ENCODE results near the gene KCNF1. TPM values are rescaled to one million over a fixed set of nuclear protein-coding genes. Genes with fewer than 3 reads are reported as not detected.

The KCNF1 gene
- total RNA-seq, 1 experiment from 2014 or later: 1.3 TPM

- no peak overlapping the region for H3K4me3 ChIP-seq (ENCODE audit: low read length)
- TF ChIP-seq EZH2 (IDR thresholded peaks at IDR 0.05; ENCODE audit: low read length, unreplicated experiment): no peak
- TF ChIP-seq CTCF (conservative IDR thresholded peaks at IDR 0.05; ENCODE audit: low read depth, low read length): no peak
- no peak for TF ChIP-seq EZH2phosphoT487 (IDR thresholded peaks at IDR 0.05; ENCODE audit: borderline replicate concordance, low read length)
- DNase-seq: no peak
- H3F3A ChIP-seq (ENCODE audit: low read length, unreplicated experiment): no peaks in the 10 kb centered on the region
- no peaks in the 10 kb centered on the region for H3K27me3 ChIP-seq (ENCODE audit: low read length)
- H3K4me1 ChIP-seq (ENCODE audit: insufficient read depth, low read length): no peaks in the 10 kb centered on the region
- no peaks in the 10 kb centered on the region for H3K36me3 ChIP-seq (ENCODE audit: low read depth, low read length)
- H3K27ac ChIP-seq (ENCODE audit: low read length): no peak overlapping the region
- no peak for ATAC-seq
- POLR2A ChIA-PET (ENCODE audit: unreplicated experiment): no interaction called here
- H3K9me2 ChIP-seq (replicated peaks; ENCODE audit: low read length): no peaks in the 10 kb centered on the region
- no peak overlapping the region for H3K9ac ChIP-seq (ENCODE audit: low read length)
- no peaks in the 10 kb centered on the region for H3K9me3 ChIP-seq (ENCODE audit: low read length)
- H3K79me2 ChIP-seq (ENCODE audit: low read length): no peaks in the 10 kb centered on the region
- no TSS peak for BruUV-seq (replicated peaks)
- H3K4me2 ChIP-seq (ENCODE audit: low read length): no peak overlapping the region
- intact Hi-C loops (cut with micrococcal nuclease): no loop called here
- H4K20me1 ChIP-seq (ENCODE audit: low read length): no peaks in the 10 kb centered on the region
- CTCF ChIA-PET: no interaction called here
- no peak overlapping the region for H2AFZ ChIP-seq (ENCODE audit: low read length)
These were observed 3.5 kb upstream of the KCNF1 start for GRCh38 chr2:10908195-10908594.

GRCh38 chr2:10909050-10909995, 2.4 kb upstream of the KCNF1 start:
- no peak overlapping the region for H3K4me3 ChIP-seq (ENCODE audit: low read length)
- BruUV-seq (replicated peaks): no TSS peak
- H3K36me3 ChIP-seq (ENCODE audit: low read depth, low read length): no peaks in the 10 kb centered on the region
- H3K4me1 ChIP-seq (ENCODE audit: insufficient read depth, low read length): no peaks in the 10 kb centered on the region
- DNase-seq (peak; percentile 28), ATAC-seq (no peak)
- no peak overlapping the region for H2AFZ ChIP-seq (ENCODE audit: low read length)
- intact Hi-C loops (cut with micrococcal nuclease): no loop called here
- no peaks in the 10 kb centered on the region for H3F3A ChIP-seq (ENCODE audit: low read length, unreplicated experiment)
- POLR2A ChIA-PET (ENCODE audit: unreplicated experiment): no interaction called here
- TF ChIP-seq CTCF (conservative IDR thresholded peaks at IDR 0.05; ENCODE audit: low read depth, low read length) (peak; percentile 70), EZH2 (IDR thresholded peaks at IDR 0.05; ENCODE audit: low read length, unreplicated experiment) (no peak)
- no peak overlapping the region for H3K4me2 ChIP-seq (ENCODE audit: low read length)
- H3K9me3 ChIP-seq (ENCODE audit: low read length): no peaks in the 10 kb centered on the region
- no peak overlapping the region for H3K27ac ChIP-seq (ENCODE audit: low read length)
- H3K9me2 ChIP-seq (replicated peaks; ENCODE audit: low read length): no peaks in the 10 kb centered on the region
- H3K9ac ChIP-seq (ENCODE audit: low read length): no peak overlapping the region
- H3K79me2 ChIP-seq (ENCODE audit: low read length): no peaks in the 10 kb centered on the region
- H3K27me3 ChIP-seq (ENCODE audit: low read length): no peaks in the 10 kb centered on the region
- H4K20me1 ChIP-seq (ENCODE audit: low read length): no peaks in the 10 kb centered on the region
- CTCF ChIA-PET: interaction anchor here (1.1 kb wide), 1 partner anchor 9 kb away, joined by 5 read pairs; no protein-coding TSS in a partner anchor

- no peak overlapping the region for H3K4me2 ChIP-seq (ENCODE audit: low read length)
- H3K27ac ChIP-seq (ENCODE audit: low read length): no peak overlapping the region
- no peaks in the 10 kb centered on the region for H3K27me3 ChIP-seq (ENCODE audit: low read length)
- TF ChIP-seq EZH2phosphoT487 (IDR thresholded peaks at IDR 0.05; ENCODE audit: borderline replicate concordance, low read length) (no peak), EZH2 (IDR thresholded peaks at IDR 0.05; ENCODE audit: low read length, unreplicated experiment) (no peak), CTCF (conservative IDR thresholded peaks at IDR 0.05; ENCODE audit: low read depth, low read length) (0 out of 2 replicates have a peak, but pooled peaks have one; percentile 24)
- H3K36me3 ChIP-seq (ENCODE audit: low read depth, low read length): no peaks in the 10 kb centered on the region
- DNase-seq: no peak
- intact Hi-C loops (cut with micrococcal nuclease): loop anchor here (2.0 kb wide), 1 partner anchor 215 kb away; no protein-coding TSS in a partner anchor
- H3K4me1 ChIP-seq (ENCODE audit: insufficient read depth, low read length): no peaks in the 10 kb centered on the region
- H3K9ac ChIP-seq (ENCODE audit: low read length): no peak overlapping the region
- H3F3A ChIP-seq (ENCODE audit: low read length, unreplicated experiment): no peaks in the 10 kb centered on the region
- no peak overlapping the region for H3K4me3 ChIP-seq (ENCODE audit: low read length)
- ChIA-PET CTCF (interaction anchor here (1.1 kb wide), 1 partner anchor 10 kb away, joined by 5 read pairs; no protein-coding TSS in a partner anchor), POLR2A (ENCODE audit: unreplicated experiment) (no interaction called here)
- no peaks in the 10 kb centered on the region for H3K79me2 ChIP-seq (ENCODE audit: low read length)
- no peak overlapping the region for H2AFZ ChIP-seq (ENCODE audit: low read length)
- ATAC-seq: no peak
- no peaks in the 10 kb centered on the region for H3K9me2 ChIP-seq (replicated peaks; ENCODE audit: low read length)
- H4K20me1 ChIP-seq (ENCODE audit: low read length): no peaks in the 10 kb centered on the region
- no peaks in the 10 kb centered on the region for H3K9me3 ChIP-seq (ENCODE audit: low read length)
- no TSS peak for BruUV-seq (replicated peaks)
These were observed 1.8 kb upstream of the KCNF1 start for GRCh38 chr2:10909996-10910341.
